H1 (cell line): ENCODE results near the gene CRYM. TPM values are rescaled to one million over a fixed set of nuclear protein-coding genes. Genes with fewer than 3 reads are reported as not detected.

Experiments
- CTCF ChIA-PET: fragments of 300-600 bp; sonication (Branson Sonifier 250); formaldehyde crosslinking; loops from one replicate; lab custom pipeline; 2021; ENCODE audit not compliant: partially characterized antibody; lab: Charles Lee
- POLR2A ChIA-PET: fragments of 300-600 bp; sonication (Branson Sonifier 250); formaldehyde crosslinking; loops from one replicate; lab custom pipeline; 2021; ENCODE audit warnings: inconsistent platforms; ENCODE audit not compliant: partially characterized antibody; lab: Charles Lee
- DNase-seq, 2 experiments: peaks; one replicate each; pipeline versions ENCODE4 v3.0.0 to v3.0.0-alpha.2; 2010 to 2022; ENCODE audit warnings: low spot score in 2 of 2, low read depth in 1 of 2, mixed read lengths in 1 of 2
- FAIRE-seq: peaks from 2 replicates; lab custom pipeline; 2011; peaks lifted over from hg19 to GRCh38; lab: Jason Lieb, UNC
- H2AFZ ChIP-seq: 2 replicates; pipeline ENCODE4 v1.8.1; 2012; ENCODE audit warnings: low read length, inconsistent platforms
- H2AK5ac ChIP-seq: 2 replicates; pipeline ENCODE4 v1.6.1; 2013; ENCODE audit warnings: low read depth, low read length
- H2BK120ac ChIP-seq: replicated peaks from 2 replicates; pipeline ENCODE3; 2013; ENCODE audit warnings: low read depth, low read length, inconsistent platforms
- H2BK12ac ChIP-seq: 2 replicates; pipeline ENCODE4 v1.6.1; 2013; ENCODE audit warnings: low read depth, low read length
- H2BK15ac ChIP-seq: 2 replicates; pipeline ENCODE4 v1.6.1; 2013; ENCODE audit warnings: low read length
- H2BK20ac ChIP-seq: 2 replicates; pipeline ENCODE4 v1.6.1; 2013; ENCODE audit warnings: low read length
- H2BK5ac ChIP-seq: 2 replicates; pipeline ENCODE4 v1.6.1; 2013; ENCODE audit warnings: low read depth, low read length
- H3K14ac ChIP-seq: 2 replicates; pipeline ENCODE4 v1.6.1; 2013; ENCODE audit warnings: inconsistent platforms; ENCODE audit not compliant: insufficient read length
- H3K18ac ChIP-seq: 2 replicates; pipeline ENCODE4 v1.6.1; 2013; ENCODE audit warnings: low read length; ENCODE audit errors: extremely low read depth
- H3K23ac ChIP-seq: 2 replicates; pipeline ENCODE4 v1.6.1; 2013; ENCODE audit warnings: inconsistent platforms; ENCODE audit not compliant: insufficient read length
- H3K23me2 ChIP-seq: 2 replicates; pipeline ENCODE4 v1.6.1; 2013; ENCODE audit warnings: low read depth, low read length
- H3K27ac ChIP-seq: 2 replicates; pipeline ENCODE4 v1.6.1; 2011; ENCODE audit warnings: low read depth, low read length, inconsistent platforms
- H3K27me3 ChIP-seq, 4 experiments: replicated peaks in 1 of 4; 1 replicate in 1 of 4; 2 replicates in 3 of 4; pipeline versions ENCODE4 v1.6.1 to v1.8.1; 2011 to 2013; ENCODE audit warnings: low read length in 3 of 4, mild to moderate bottlenecking in 3 of 4, inconsistent platforms in 2 of 4, mixed read lengths in 2 of 4, moderate library complexity in 1 of 4; ENCODE audit not compliant: control insufficient read depth in 3 of 4, insufficient read depth in 3 of 4; ENCODE audit errors: extremely low read depth in 1 of 4
- H3K36me3 ChIP-seq, 4 experiments: 2 replicates each; pipeline versions ENCODE4 v1.6.1 to v1.8.1; 2011 to 2013; ENCODE audit warnings: mild to moderate bottlenecking in 4 of 4, low read length in 3 of 4, moderate library complexity in 2 of 4, control low read depth in 1 of 4, inconsistent platforms in 1 of 4; ENCODE audit not compliant: insufficient read depth in 4 of 4, control insufficient read depth in 2 of 4
- H3K4ac ChIP-seq: replicated peaks from 2 replicates; pipeline ENCODE3; 2013; ENCODE audit warnings: low read length, low read depth, mixed read lengths, inconsistent platforms; ENCODE audit not compliant: insufficient read length
- H3K4me1 ChIP-seq, 4 experiments: replicated peaks in 1 of 4; 1 replicate in 1 of 4; 2 replicates in 3 of 4; pipeline versions ENCODE4 v1.6.1 to v1.8.1; 2011 to 2013; ENCODE audit warnings: low read length in 3 of 4, inconsistent platforms in 2 of 4, mixed read lengths in 1 of 4; ENCODE audit not compliant: insufficient read depth in 4 of 4, control insufficient read depth in 3 of 4
- H3K4me2 ChIP-seq, 2 experiments: 2 replicates each; pipeline versions ENCODE4 v1.6.1 to v1.8.1; 2011 to 2013; ENCODE audit warnings: low read depth in 2 of 2, low read length in 2 of 2, control low read depth in 1 of 2, inconsistent platforms in 1 of 2, mild to moderate bottlenecking in 1 of 2; ENCODE audit not compliant: insufficient read depth in 1 of 2
- H3K4me3 ChIP-seq, 4 experiments: fragments of 200-600, 300-600 bp in 1 of 4; sonication (generic), shearing (Covaris generic), sonication (Bioruptor Twin) in 1 of 4; 2 replicates each; pipeline versions ENCODE4 v1.5.1 to v1.8.1; 2011 to 2016; ENCODE audit warnings: low read length in 4 of 4, low read depth in 3 of 4, control low read depth in 2 of 4, inconsistent platforms in 2 of 4, mild to moderate bottlenecking in 2 of 4, mixed read lengths in 1 of 4, moderate library complexity in 1 of 4; ENCODE audit not compliant: insufficient read depth in 2 of 4; ENCODE audit errors: extremely low read depth in 1 of 4
- H3K56ac ChIP-seq: replicated peaks from 2 replicates; pipeline ENCODE3; 2013; ENCODE audit warnings: low read depth, mild to moderate bottlenecking, mixed read lengths, low read length, inconsistent platforms; ENCODE audit not compliant: insufficient read length
- H3K79me1 ChIP-seq: 2 replicates; pipeline ENCODE4 v1.6.1; 2013; ENCODE audit warnings: low read depth, low read length, control low read depth
- H3K79me2 ChIP-seq, 2 experiments: 2 replicates each; pipeline versions ENCODE4 v1.6.1 to v1.8.1; 2012 to 2013; ENCODE audit warnings: low read length in 2 of 2, mild to moderate bottlenecking in 2 of 2, inconsistent platforms in 1 of 2; ENCODE audit not compliant: insufficient read depth in 2 of 2, control insufficient read depth in 1 of 2
- H3K9ac ChIP-seq, 4 experiments: replicated peaks in 1 of 4; 1 replicate in 1 of 4; 2 replicates in 3 of 4; pipeline versions ENCODE4 v1.6.1 to v1.8.1; 2011 to 2013; ENCODE audit warnings: low read depth in 3 of 4, low read length in 3 of 4, control low read depth in 2 of 4, mild to moderate bottlenecking in 2 of 4, moderate library complexity in 2 of 4, inconsistent platforms in 1 of 4; ENCODE audit errors: extremely low read depth in 1 of 4
- H3K9me3 ChIP-seq, 2 experiments: 2 replicates each; pipeline versions ENCODE4 v1.6.1 to v1.8.1; 2012 to 2013; ENCODE audit warnings: mild to moderate bottlenecking in 2 of 2, moderate library complexity in 2 of 2, control low read depth in 1 of 2, inconsistent platforms in 1 of 2, low read depth in 1 of 2, low read length in 1 of 2, mixed read lengths in 1 of 2; ENCODE audit not compliant: insufficient read depth in 2 of 2
- H4K20me1 ChIP-seq, 2 experiments: replicated peaks in 1 of 2; 2 replicates each; pipeline versions ENCODE3 to v1.8.1; 2011 to 2013; ENCODE audit warnings: inconsistent platforms in 2 of 2, low read length in 2 of 2, mild to moderate bottlenecking in 1 of 2; ENCODE audit not compliant: insufficient read depth in 2 of 2, control insufficient read depth in 1 of 2
- H4K5ac ChIP-seq: 2 replicates; pipeline ENCODE4 v1.6.1; 2013; ENCODE audit warnings: low read length, low read depth, mixed read lengths, inconsistent platforms; ENCODE audit not compliant: insufficient read length
- H4K8ac ChIP-seq: 2 replicates; pipeline ENCODE4 v1.8.0; 2013; ENCODE audit warnings: mild to moderate bottlenecking, moderate library complexity, low read length, inconsistent platforms; ENCODE audit not compliant: insufficient read depth; ENCODE audit errors: extremely low read depth
- H4K91ac ChIP-seq: replicated peaks from 2 replicates; pipeline ENCODE3; 2013; ENCODE audit warnings: low read length, mixed read lengths, inconsistent platforms; ENCODE audit not compliant: insufficient read length
- SP1 ChIP-seq: IDR thresholded peaks from 2 replicates; pipeline ENCODE4 v1.6.1; 2011; ENCODE audit warnings: low read depth, low read length
- SP4 ChIP-seq: IDR thresholded peaks from 2 replicates; pipeline ENCODE4 v1.6.1; 2012; ENCODE audit warnings: low read length, inconsistent platforms
- TAF7 ChIP-seq: optimal IDR thresholded peaks from 2 replicates; pipeline ENCODE3; 2011; ENCODE audit warnings: low read depth, mild to moderate bottlenecking, inconsistent platforms, low read length, moderate library complexity, borderline replicate concordance
- WGBS, 2 experiments: shearing (Covaris generic) in 1 of 2; methylation state at CpG; one replicate each; pipeline versions ENCODE4 v1.1.6 to v1.1.7; 2013 to 2015; ENCODE audit warnings: low lambda C conversion rate in 2 of 2, mixed read lengths in 2 of 2, inconsistent platforms in 1 of 2, low coverage in 1 of 2, missing lambda C conversion rate in 1 of 2; ENCODE audit not compliant: insufficient replicate concordance in 2 of 2, insufficient coverage in 1 of 2, insufficient read length in 1 of 2; ENCODE audit errors: extremely low coverage in 1 of 2, missing lambda C conversion rate in 1 of 2; 5-methylcytosine and 5-hydroxymethylcytosine counted together
- polyA plus RNA-seq, 7 experiments: library from polyadenylated mRNA; depleted of rRNA in 3 of 7; stranded (reverse) in 5 of 7; unstranded in 2 of 7; fragments of >200 nt in 5 of 7; fragments of 200-250 nt in 2 of 7; gene quantifications; 1 replicate in 5 of 7; 2 replicates in 1 of 7; 4 replicates in 1 of 7; pipeline versions ENCODE4 v1.2.1 to v1.2.3, GENCODE V29; 2011 to 2013; ENCODE audit warnings: missing spikeins in 2 of 7, mixed read lengths in 2 of 7
- total RNA-seq: library from RNA; stranded (reverse); fragmentation: NEBNext Ultra II Directional; extraction: Animal tissue kit (Norgen Biotek cat#: 25700); gene quantifications from 2 replicates; pipeline ENCODE4 v1.2.1, GENCODE V29; 2021

Gene CRYM
- total and polyA plus RNA-seq, 2 of the 8 experiments (the other 6 are each of a cell fraction or from before 2014, with no cell fraction given): 12.9 to 40.4 TPM

DNA sequence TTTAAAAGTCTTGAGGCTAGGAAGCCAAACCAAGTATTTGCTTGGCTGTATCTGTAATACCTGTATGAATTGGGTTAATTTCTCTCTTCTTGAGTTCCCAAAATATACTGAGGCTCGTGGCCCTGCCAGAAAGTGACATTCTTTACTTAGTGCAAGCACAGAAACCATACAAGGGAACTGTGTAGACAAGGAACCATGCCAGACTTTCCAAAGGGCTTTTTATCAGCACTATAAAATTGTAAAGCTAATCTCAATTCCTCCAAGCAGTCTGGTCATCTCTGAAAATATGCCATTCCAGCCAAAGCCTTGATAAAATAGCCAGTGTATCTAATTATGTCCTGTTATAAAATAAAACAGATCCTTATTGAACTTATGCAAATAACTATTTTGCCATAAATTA, 7.2 kb upstream of the CRYM start:
- Histone ChIP-seq H2BK12ac (no peak overlapping the region), H2BK20ac (no peak overlapping the region), H4K91ac (no peak overlapping the region), H3K27me3 (no peaks in the 10 kb centered on the region; a peak in 1 of 7 replicates), H3K56ac (no peak overlapping the region), H3K27ac (no peak overlapping the region), H2AFZ (no peak overlapping the region), H2AK5ac (no peak overlapping the region), H3K14ac (no peak overlapping the region), H4K8ac (no peak overlapping the region), H3K9me3 (peaks cover 0 to 2% of the 10 kb centered on the region in 2 experiments; a peak in 1 of 4 replicates), H3K23me2 (peaks cover 3% of the 10 kb centered on the region; the same call in 1 of the 2 replicates), H3K4me1 (peaks cover 0 to 7% (median 6%) of the 10 kb centered on the region in 4 experiments; a peak in 5 of 7 replicates), H3K23ac (no peak overlapping the region), H3K79me2 (no peaks in the 10 kb centered on the region), H3K36me3 (no peaks in the 10 kb centered on the region; a peak in 1 of 8 replicates), H4K5ac (no peak overlapping the region), H3K79me1 (no peaks in the 10 kb centered on the region), H4K20me1 (no peaks in the 10 kb centered on the region), H2BK120ac (no peak overlapping the region), H3K18ac (no peak overlapping the region), H2BK15ac (no peak overlapping the region), H3K4me3 (no peak overlapping the region), H3K9ac (no peak overlapping the region), H3K4ac (no peak overlapping the region), H3K4me2 (no peak overlapping the region), H2BK5ac (no peak overlapping the region)
- CTCF ChIA-PET: interaction anchor here (0.7 to 1.1 kb wide), 3 partner anchors 8 to 16 kb away, joined by 3 to 12 read pairs (median 6); no protein-coding TSS in a partner anchor
- TF ChIP-seq SP4: no peak
- TF ChIP-seq SP1: no peak
- no peak for TF ChIP-seq TAF7
- DNase-seq (no peak), FAIRE-seq (no peak)
- WGBS, 2 experiments: 69% methylated on average over 1 of the region's 1 CpG; no CpG with 5 or more reads in 1 of the 2 experiments
- POLR2A ChIA-PET: no interaction called here
